ENCODE results near the gene PRRG1.

PRRG1 gene

GRCh38 chrX:37347420-37347819 is 1.7 kb upstream of the PRRG1 start:
- Histone ChIP-seq H3K27me3 (no peaks in the 10 kb centered on the region), H3K9me3 (no peaks in the 10 kb centered on the region), H3K4me1 (peaks cover 0 to 11% (median 0%) of the 10 kb centered on the region in 4 donors), H3K4me3 (no peak overlapping the region), H3K36me3 (no peaks in the 10 kb centered on the region), H3K27ac (peak overlapping the region in 1 of 2 donors; percentile 33)
- intact Hi-C loops (cut with DNase I; ENCODE audit: low total_unique reads), result no loop called here
- TF ChIP-seq, protein P1, sequence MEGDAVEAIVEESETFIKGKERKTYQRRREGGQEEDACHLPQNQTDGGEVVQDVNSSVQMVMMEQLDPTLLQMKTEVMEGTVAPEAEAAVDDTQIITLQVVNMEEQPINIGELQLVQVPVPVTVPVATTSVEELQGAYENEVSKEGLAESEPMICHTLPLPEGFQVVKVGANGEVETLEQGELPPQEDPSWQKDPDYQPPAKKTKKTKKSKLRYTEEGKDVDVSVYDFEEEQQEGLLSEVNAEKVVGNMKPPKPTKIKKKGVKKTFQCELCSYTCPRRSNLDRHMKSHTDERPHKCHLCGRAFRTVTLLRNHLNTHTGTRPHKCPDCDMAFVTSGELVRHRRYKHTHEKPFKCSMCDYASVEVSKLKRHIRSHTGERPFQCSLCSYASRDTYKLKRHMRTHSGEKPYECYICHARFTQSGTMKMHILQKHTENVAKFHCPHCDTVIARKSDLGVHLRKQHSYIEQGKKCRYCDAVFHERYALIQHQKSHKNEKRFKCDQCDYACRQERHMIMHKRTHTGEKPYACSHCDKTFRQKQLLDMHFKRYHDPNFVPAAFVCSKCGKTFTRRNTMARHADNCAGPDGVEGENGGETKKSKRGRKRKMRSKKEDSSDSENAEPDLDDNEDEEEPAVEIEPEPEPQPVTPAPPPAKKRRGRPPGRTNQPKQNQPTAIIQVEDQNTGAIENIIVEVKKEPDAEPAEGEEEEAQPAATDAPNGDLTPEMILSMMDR (IDR thresholded peaks at IDR 0.05), result no peak
- peak in 1 of 2 donors; percentile 18 for DNase-seq

GRCh38 chrX:37348231-37348970 is 763 bp upstream of the PRRG1 start:
- Histone ChIP-seq H3K9me3 (no peaks in the 10 kb centered on the region), H3K4me1 (peaks cover 0 to 11% (median 0%) of the 10 kb centered on the region in 4 donors), H3K27ac (peak overlapping the region; percentile 78 to 81), H3K36me3 (no peaks in the 10 kb centered on the region), H3K4me3 (peak overlapping the region; percentile 59 to 67), H3K27me3 (no peaks in the 10 kb centered on the region)
- TF ChIP-seq, protein P1 (IDR thresholded peaks at IDR 0.05), result no peak
- intact Hi-C loops (cut with DNase I; ENCODE audit: low total_unique reads), result no loop called here
- DNase-seq, result no peak

DNA sequence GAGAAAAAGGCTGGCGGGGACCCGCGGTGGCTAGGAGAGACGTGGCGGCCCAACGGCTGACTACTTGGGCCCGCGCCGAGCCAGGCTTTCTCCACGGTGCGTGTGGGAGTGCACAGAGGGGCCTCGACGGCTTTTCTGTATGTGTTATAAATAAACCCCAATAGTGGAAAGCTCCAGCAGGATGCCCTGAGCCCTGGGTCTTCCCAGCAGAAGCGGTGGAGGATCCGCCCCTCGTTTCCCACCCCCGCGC is 268 bp upstream of the PRRG1 start:
- Histone ChIP-seq H3K4me1 (peaks cover 0 to 11% (median 0%) of the 10 kb centered on the region in 4 donors), H3K4me3 (peak overlapping the region; percentile 59 to 67), H3K36me3 (no peaks in the 10 kb centered on the region), H3K27me3 (no peaks in the 10 kb centered on the region), H3K27ac (peak overlapping the region; percentile 78 to 81), H3K9me3 (no peaks in the 10 kb centered on the region)
- DNase-seq, result no peak
- intact Hi-C loops (cut with DNase I; ENCODE audit: low total_unique reads), result no loop called here
- TF ChIP-seq, protein P1 (IDR thresholded peaks at IDR 0.05), result no peak

- H3K27ac ChIP-seq, result peak overlapping the region; percentile 78 to 81
- intact Hi-C loops (cut with DNase I; ENCODE audit: low total_unique reads), result no loop called here
- H3K4me1 ChIP-seq, result peaks cover 0 to 11% (median 0%) of the 10 kb centered on the region in 4 donors
- no peaks in the 10 kb centered on the region for H3K27me3 ChIP-seq
- DNase-seq, result peak in 1 of 2 donors; percentile 19
- no peaks in the 10 kb centered on the region for H3K36me3 ChIP-seq
- peak overlapping the region; percentile 59 to 67 for H3K4me3 ChIP-seq
- TF ChIP-seq, protein P1 (IDR thresholded peaks at IDR 0.05), result no peak
- H3K9me3 ChIP-seq, result no peaks in the 10 kb centered on the region
Measured at GRCh38 chrX:37350034-37350365, 836 bp downstream of the PRRG1 start.

DNA sequence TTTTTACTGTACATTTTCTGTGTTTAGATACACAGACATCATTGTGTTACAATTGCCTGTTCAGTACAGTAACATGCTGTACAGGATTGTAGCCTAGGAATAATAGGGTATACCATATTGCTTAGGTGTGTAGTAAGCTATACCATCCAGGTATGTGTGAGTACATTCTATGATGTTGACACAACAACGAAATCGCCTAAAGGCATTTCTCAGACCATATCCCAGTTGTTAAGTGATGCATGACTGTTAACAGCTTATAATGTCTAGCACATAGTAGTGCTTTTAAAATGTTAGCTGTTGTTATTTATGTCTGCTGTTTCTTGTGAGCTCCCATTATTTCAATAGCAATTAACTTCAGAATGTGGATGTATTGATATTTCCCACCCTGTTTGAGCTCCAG is 4.5 kb downstream of the PRRG1 start:
- Histone ChIP-seq H3K36me3 (no peaks in the 10 kb centered on the region), H3K27ac (no peak overlapping the region), H3K4me3 (no peak overlapping the region), H3K27me3 (no peaks in the 10 kb centered on the region), H3K4me1 (no peaks in the 10 kb centered on the region), H3K9me3 (no peaks in the 10 kb centered on the region)
- TF ChIP-seq, protein P1 (IDR thresholded peaks at IDR 0.05), result no peak
- no peak for DNase-seq
- intact Hi-C loops (cut with DNase I; ENCODE audit: low total_unique reads), result no loop called here

DNA sequence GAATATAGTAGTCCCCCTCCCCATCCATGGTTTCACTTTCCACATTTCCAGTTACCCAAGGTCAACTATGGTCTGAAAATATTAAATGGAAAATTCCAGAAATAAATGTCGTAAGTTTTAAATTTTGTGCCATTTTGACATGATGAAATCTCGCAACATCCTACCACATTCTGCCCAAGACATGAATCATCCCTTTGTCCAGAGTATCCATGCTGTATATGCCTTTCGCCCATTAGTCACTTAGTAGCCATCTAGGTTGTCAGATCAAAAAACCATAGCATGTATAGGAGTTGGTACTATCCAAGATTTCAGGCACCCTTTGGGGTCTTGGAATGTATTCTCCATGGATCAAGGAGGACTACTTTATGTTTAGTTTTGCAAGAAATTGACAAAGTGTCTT is 8.3 kb downstream of the PRRG1 start:
- Histone ChIP-seq H3K4me3 (no peak overlapping the region), H3K36me3 (no peaks in the 10 kb centered on the region), H3K27ac (no peak overlapping the region), H3K27me3 (no peaks in the 10 kb centered on the region), H3K9me3 (peaks cover 0 to 5% (median 0%) of the 10 kb centered on the region in 3 donors), H3K4me1 (no peaks in the 10 kb centered on the region)
- TF ChIP-seq, protein P1 (IDR thresholded peaks at IDR 0.05), result no peak
- intact Hi-C loops (cut with DNase I; ENCODE audit: low total_unique reads), result no loop called here
- DNase-seq, result no peak

All from tibial artery (tissue), 4 donors.